B cell (primary cell): ENCODE measurements around the gene VSTM2A.

Source experiments
- CTCF ChIP-seq: fragments of 200-600 bp; IDR thresholded peaks from one replicate; pipeline ENCODE4 v1.8.0; 2022; ENCODE audit warnings: antibody characterized with exemption, mild to moderate bottlenecking
- EZH2 ChIP-seq: IDR thresholded peaks from 2 replicates; pipeline ENCODE4 v1.6.1; 2012; ENCODE audit warnings: borderline replicate concordance, low read depth, mild to moderate bottlenecking, moderate library complexity, low read length; ENCODE audit not compliant: insufficient read depth, poor library complexity, severe bottlenecking

DNA sequence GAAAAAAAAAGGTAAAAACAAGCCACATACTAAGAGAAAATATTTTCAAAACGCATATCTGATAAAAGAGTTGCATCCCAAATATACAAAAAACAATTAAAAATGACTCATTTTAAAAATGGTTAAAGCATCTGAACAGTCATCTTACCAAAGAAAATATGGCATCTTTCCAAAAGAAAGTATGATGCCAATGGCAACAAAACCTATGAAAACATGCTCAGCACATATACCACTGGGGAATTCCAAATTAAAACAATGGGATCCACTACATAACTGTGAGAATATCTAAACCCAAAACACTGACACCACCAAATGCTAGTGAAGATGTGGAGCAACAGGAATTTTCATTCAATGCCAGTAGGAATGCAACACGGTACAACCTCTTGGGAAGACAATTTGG lies 39.3 kb downstream of the VSTM2A start:
- TF ChIP-seq CTCF (no peak), EZH2 (no peak)
